Renal pelvis (tissue), 4 donors: Measurements from ENCODE around the gene CYREN. TPM values are rescaled to one million over a fixed set of nuclear protein-coding genes. Genes with fewer than 3 reads are reported as not detected.
"Not testable (repeated sequence)": the region's sequence is repeated elsewhere in the genome, so short reads cannot be mapped to it uniquely, and the experiment has no call there.

Experiments used
- DNase-seq: peaks from one replicate; pipeline ENCODE4 v3.0.0-alpha.2; 2013
- polyA plus RNA-seq, 3 donors: library from polyadenylated mRNA; unstranded; fragments of 120-200 nt; gene quantifications; one replicate each; pipeline ENCODE4 v1.2.1, GENCODE V29; 2013; ENCODE audit not compliant: insufficient read length in 3 of 3

The CYREN gene
- polyA plus RNA-seq, 3 donors, result 58.5 to 78.8 (median 67.6) TPM

DNA sequence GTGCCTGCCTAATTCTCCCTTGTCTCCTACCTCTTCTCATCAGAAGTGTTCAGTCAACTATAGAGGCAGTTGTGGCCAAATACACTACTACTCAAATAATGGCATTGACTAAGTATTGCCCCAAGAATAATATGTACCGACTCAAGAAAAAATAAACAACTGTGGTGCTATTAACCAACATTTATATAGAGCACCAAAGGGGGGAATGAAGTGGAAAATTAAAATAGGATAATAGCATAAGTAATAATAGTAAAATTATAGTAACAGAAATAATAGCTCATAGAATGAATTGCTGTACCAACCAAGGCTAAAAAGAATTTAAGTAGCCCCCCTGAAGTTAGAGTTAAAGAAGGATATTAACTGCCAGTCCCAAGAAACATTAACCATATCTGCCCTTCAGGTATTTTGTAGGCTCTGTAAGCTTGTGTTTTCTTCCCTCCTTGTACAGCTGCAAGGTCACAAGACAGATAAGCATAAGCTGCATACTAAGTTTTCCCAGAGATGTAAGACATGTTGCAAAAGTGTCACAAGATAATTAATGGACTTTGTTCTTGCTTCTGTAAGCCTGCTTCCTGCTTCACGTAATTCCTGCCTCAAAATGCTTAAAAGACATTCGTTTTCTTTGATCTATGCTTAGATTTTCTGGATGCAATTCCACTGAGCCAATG lies 10.9 kb upstream of the CYREN start:
- no peak for DNase-seq

DNA sequence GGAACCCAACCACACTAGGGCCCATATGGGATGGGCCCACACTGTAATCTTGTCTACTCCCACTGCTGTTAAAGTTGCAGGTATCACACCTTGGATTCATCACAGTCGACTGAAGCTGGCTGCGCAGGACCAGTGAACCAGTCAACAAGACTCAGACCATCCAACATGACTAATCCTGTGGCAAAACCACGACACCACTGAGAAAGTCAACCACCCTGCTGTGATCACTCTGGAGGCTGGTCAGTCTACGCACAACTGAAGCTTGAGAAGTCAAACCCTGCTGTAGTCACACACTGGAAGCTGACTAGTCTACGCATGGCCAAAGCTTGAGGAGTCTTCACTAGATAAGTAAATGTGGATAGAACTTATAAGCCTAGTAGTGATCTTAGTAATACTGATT lies 9.6 kb upstream of the CYREN start:
- DNase-seq, result no peak

DNA sequence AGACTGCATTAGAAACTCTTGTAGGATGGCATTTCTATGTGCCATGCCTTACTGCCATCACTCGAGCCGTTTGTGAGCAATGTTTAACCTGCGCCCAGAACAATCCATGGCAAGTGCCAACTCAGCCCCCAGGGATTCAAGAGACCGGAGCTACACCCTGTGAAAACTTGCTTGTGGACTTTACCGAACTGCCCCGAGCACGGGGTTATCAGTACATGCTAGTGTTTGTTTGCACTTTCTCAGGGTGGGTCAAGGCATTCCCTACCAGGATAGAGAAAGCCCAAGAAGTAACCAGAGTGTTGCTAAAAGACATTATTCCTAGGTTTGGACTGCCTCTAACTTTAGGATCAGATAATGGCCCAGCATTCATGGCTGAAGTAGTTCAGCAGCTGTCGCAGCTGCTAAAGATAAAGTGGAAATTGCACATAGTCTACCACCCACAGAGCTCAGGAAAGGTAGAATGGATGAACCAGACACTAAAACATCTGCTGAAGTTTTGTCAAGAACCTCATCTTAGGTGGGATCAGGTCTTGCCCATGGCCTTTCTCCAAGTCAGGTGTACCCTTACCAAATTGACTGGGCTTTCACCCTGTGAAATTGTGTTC lies 8.9 kb upstream of the CYREN start:
- no peak for DNase-seq

DNA sequence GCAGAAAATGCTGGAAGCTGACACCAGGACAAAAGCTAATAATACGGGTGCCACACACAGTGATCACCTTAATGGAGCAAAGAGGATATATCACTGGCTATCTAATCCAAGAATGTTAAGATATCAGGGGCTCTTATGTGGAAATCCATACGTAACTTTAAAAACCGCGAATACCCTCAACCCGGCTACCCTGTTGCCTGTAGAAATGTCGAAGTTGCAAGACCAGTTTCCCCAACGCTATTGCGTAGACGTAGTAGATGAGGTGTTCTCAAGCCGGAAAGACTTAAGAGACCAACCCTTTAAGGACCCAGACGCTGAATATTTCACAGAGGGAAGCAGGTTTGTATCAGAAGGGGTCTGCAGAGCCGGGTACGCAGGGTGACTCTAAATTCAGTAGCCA lies 7.9 kb upstream of the CYREN start:
- DNase-seq, result no peak

DNA sequence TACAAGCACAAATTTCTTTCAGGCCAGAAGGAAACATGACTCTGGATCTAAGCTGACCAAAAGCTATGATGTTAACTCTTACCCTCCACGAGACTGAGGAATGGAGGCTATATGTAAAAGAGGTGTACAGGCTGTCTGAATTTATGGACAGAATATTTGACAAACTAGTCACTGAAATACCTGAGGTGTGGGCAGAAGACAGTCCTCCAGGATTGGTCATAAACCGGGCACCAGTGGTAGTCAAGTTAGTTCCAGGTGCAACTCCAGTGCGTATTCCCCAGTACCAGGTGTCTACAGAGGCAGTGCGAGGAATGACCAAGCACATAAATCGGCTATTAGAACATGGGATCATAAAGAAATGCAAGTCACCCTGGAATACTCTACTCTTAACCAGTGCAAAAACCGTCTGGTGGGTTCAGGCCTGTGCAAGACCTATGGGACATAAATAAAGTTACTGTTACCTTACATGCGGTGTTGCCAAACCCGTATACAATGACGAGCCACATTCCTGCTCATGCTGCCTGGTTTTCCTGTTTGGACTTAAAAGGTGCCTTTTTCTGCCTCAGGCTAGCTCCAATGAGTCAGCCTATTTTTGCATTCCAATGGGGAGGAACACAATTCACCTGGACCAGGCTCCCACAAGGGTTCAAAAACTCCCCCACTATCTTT lies 6.7 kb upstream of the CYREN start:
- DNase-seq, result no peak

DNA sequence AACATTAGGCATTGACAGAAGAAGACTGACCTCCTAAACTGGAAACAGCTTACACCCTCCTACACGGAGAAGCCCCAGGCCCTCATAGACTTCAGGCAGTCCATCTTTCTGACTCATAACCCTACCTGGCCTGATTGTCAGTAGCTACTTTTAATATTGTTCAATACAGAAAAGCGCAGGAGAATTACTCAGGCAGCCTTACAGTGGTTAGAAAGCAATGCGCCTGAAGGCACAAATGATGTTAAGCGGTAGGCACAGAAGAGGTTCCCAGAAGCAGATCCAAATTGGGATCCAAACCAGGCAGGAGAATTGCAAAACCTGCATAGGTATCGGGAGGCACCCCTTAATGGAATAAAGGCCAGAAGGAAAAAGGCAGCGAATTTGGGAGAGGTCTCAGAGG lies 5.4 kb upstream of the CYREN start:
- DNase-seq, result no peak

DNA sequence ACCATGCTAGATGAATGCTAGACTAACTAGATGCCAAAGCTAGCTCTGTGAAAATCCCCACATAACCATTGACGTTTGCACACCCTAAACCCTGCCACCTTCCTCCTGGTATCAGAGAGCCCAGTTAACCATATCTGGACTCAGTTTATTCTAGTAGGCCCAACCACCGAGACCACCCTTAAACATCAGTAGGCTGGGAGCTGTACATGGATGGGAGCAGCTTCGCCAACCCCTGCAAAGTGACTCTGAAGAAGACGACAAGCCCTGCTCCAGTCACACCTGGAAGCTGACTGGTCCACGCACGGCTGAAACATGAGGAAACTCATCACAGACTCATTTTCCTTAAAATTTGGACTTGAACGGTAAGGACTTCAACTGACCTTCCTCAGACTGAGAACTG lies 4.4 kb upstream of the CYREN start:
- no peak for DNase-seq

DNA sequence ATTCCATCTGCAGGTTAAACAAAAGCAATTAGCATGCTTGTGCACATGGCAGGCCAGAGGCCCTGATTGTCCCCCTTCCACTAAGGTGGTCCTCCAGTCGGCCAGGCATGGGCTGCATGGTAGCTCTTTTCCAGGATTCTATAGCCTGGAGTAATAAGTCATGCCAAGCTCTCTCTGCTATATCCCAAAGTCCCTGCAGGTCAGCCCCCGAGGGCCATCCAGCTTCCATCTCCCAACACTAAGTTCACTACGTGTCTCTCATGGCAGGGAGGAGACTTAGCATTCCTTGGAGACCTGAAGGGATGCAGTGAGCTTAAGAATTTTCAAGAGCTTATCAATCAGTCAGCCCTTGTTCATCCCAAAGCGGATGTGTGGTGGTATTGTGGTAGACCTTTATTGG lies 3.4 kb upstream of the CYREN start:
- DNase-seq, result not testable (repeated sequence)

DNA sequence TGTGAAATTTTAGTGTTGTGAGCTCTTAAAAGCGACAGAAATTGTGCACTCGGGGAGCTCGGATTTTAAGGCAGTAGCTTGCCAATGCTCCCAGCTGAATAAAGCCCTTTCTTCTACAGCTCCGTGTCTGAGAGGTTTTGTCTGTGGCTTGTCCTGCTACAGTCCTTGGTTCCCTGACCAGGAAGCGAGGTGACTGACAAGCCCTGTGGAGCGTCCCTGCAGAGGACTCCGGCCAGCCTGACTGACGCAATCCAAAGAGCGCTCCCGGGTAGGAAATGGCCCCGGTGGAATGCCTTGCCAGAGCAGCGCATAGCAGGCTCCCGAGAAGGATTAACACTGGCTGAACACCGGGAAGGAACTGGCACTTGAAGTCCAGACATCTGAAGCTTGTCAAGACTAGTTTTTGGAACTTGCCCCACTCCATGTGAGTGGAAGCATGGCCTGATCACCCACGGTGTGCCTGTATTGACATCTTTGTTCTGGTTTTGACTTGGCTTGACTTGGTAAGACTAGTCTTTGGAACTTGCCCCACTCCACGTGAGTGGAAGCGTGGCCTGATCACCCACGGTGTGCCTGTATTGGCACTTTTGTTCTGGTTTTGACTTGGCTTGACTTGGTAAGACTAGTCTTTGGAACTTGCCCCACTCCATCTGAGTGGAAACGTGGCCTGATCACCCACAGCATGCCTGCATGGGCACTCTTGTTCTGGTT lies 1.2 kb upstream of the CYREN start:
- DNase-seq, result not testable (repeated sequence)

DNA sequence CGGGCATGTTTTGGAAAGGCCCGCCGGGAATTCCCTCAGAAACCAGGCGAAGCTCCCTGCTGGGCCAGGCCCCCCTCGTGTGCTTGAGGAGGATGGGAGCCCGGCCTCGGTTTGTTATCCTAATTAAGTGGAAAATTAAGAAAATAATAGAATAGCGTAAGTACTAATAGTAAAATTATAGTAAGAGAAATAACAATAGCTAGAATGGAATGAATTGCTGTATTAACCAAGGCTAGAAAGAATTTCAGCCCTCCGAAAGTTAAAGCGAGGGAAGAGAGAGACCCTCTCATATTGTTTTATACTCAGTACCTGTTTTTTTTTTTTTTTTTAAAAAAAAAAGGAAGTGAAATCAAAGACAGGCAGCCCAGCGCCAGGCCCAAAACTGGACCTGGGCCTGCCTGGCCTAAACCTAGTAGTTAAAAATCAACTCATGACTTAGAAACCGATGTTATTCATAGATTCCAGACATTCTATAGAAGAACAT lies 533 bp upstream of the CYREN start:
- DNase-seq, result not testable (repeated sequence)

DNA sequence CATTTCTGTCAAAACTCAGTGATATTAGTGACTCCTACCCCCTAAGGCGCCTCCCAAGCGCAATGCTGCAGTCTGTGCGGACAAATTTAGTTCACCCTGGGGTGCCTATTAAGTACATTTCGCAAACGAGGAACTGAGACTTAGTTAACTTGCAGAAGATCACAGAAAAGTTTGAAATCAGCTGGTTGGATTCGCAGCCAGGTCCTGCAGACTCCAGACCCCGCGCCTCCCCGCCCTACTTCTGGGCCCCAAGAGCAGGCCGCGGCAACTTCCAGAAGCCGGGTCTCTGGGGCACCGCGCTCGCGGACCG lies 588 bp downstream of the CYREN start:
- DNase-seq, result no peak

DNA sequence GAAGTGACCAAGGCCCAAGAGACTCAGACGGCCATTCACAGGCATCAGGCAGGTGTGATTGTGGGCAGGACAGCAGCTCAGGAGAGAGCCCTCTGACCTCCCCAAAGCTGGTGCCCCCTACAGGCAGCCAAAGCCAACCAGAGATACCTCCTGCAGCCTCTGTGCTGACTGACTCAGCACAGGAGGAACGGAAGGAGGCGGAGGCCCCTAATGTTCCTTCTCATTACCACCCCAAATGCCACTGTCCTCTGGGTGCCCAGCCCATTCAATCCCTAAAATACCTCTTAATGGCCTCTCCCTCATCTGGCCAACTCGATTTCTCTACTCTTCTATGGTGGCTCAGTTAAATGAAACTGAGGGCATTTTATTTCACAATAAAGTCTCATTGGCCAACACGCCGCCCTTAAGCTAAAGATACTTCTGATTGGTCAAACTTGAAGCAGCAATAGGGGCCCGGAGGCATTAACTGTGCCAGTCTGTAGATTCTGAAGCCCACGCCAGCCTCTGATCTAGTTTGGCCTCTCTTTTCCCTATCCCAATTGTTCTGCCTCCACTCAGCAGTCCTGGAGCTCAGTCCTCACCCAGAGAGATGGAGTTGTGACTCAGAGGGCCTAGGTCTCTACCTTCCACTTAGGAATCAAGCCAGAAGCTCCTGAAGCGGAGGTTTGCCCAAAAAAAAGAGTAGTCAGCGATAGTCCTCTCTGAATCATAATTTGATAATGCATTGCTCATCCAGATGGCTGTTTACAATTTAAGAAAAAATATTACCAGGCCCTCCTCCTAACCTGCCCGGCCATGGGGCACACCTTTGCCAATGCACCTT lies 1.2 kb downstream of the CYREN start:
- DNase-seq, result no peak

DNA sequence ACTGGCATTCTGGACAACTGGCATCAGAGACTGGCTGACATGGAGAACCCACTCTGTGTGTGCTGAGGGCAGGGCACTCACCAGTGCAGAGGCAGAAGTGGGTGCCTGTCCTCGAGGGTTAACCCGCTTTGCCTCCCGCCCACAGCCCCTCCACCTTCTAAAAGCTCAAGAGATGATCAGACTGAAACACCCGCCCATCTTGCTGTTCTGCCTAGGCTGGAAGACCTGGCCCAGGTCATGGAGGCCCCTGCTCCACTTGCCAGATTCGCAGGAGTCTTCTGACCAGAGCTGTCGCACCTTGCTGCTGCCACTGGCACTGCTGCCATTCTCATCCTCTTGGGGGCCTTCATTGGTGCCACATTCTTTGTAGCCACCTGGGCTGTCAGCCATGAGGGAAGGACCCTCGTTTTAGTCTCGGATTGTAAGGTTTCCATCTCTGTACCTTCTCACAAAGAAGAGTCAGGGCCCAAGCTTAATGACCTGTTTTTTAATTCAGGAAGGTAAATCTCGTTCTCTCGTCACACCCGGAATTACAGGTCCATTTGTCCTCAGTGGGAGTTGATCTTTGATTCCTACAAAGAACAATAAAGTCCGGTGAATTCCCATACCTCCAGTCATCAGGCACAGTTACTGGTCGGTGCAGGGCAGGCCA lies 1.9 kb downstream of the CYREN start:
- DNase-seq, result no peak

DNA sequence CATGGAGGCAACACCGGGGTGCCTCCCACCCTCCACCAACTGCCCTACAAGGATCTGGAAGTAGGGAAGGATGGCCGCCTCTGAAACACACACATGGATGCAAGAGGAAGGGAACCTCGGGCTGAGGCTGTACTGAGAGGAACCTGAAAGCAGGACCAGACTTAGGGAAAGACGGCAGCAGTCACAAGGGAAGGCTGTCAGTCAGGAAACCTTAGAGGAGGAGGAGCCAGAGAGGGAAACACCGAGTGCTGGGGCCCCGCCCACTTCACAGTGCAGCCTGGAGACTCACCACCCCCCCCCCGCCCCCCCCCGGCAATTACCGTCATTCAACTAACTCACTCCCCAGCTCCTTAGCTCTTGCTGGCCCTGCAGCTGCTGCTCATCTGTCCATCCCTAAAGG lies 2.5 kb downstream of the CYREN start:
- DNase-seq, result no peak

DNA sequence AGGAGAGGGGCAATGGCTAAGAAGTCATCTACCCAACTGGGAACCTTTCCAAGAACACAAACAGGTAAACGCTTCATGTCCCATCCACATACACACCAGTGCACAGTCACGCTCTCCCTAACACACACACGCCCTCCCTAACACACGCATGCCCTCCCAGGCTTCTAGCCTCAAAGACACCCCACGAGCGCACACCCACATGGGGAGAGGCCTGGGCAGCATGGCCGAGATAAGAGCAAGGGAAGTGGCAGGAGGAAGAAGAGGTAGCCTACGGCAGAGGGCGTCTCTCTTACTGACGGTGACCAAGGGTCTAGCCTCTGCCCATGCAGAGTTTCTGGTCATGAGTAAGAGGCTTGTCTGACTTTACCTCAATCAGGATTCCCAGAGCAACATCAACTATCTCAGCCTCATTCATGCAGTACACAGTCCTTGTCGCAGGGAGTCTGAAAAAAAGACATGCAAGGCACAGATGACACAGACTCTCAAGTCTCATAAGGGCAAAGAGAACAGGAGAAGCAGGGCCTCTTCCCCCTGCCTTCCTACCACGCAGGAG lies 3.1 kb downstream of the CYREN start:
- no peak for DNase-seq

DNA sequence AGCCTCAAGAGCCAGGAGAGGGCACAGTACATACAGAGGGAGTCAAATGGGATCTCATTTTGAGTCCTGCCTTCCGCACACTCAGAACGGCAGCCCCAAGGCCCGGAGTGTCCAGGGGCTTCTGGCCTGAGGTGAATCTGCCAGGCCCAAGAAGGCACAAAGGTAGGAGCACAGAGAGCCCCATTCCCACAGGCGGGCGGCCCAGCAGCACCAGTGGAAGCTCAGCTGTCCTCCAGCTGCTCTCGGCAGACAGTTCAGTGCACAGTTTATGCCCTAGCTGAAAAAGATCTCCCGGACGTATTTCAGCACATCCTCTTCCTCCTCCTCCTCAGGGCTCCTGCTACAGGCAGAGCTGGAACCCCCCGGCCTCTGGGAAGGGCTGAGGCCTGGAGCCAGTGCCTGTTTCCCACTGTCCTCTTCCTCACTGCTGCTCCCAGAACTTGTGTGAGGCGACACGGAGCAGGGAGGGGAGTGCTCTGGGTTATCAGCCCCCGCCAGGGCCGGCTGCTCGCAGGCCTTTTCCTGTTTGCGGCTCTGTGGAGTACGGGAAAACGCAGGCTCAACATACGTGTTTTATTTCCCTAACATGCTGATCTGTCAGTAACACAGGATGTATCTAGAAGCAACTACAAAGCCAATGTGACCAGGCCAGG lies 4.0 kb downstream of the CYREN start:
- no peak for DNase-seq

DNA sequence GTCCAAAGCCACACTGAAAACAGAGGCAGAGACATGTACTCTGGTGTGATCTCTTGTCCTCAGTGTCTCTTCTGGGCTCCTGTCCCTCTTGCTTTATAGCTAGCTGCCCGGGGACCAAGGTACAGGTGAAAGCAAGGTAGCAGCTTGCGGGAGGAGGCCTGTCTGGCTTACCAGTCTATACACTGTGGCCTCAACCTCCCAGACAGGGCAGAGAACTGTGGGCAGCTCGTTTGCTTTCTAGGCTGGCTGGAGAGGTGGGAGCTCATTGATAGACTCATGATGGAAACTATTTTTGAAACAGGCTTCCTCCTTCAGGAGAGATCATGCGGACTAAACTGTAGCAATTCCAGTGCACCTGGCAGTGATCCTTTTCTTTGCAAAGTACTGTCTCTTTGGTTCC lies 4.6 kb downstream of the CYREN start:
- no peak for DNase-seq

DNA sequence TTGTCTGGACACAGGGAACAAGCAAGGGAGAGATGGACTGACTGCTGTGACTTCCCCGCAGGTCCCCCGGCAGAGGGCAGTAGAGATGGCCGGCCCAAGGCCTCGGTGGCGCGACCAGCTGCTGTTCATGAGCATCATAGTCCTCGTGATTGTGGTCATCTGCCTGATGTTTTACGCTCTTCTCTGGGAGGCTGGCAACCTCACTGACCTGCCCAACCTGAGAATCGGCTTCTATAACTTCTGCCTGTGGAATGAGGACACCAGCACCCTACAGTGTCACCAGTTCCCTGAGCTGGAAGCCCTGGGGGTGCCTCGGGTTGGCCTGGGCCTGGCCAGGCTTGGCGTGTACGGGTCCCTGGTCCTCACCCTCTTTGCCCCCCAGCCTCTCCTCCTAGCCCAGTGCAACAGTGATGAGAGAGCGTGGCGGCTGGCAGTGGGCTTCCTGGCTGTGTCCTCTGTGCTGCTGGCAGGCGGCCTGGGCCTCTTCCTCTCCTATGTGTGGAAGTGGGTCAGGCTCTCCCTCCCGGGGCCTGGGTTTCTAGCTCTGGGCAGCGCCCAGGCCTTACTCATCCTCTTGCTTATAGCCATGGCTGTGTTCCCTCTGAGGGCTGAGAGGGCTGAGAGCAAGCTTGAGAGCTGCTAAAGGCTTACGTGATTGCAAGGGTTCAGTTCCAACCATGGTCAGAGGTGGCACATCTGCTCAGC lies 6.0 kb downstream of the CYREN start:
- DNase-seq, result no peak

DNA sequence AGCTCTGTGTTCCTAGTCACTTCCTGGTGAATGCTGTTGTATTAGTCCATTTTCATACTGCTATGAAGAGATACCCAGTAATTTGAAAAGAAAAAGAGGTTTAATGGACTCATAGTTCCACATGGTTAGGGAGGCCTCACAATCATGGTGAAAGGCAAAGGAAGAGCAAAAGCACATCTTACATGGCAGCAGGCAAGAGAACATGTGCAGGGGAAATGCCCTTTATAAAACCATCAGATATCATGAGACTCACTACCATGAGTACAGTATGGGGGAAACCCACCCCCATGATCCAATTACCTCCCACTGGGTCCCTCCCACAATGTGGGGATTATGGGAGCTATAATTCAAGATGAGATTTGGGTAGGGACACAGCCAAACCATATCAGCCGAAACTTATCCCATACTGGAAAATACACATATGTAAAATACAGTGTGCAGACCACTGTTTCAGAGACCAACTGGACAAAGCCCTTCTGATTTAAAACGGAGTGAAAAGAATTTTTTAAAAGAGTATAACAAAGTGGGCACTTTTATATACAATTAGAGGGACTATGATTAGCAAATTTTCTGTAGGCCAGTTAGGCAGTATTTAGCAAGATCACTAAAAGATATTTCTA lies 8.0 kb downstream of the CYREN start:
- no peak for DNase-seq

DNA sequence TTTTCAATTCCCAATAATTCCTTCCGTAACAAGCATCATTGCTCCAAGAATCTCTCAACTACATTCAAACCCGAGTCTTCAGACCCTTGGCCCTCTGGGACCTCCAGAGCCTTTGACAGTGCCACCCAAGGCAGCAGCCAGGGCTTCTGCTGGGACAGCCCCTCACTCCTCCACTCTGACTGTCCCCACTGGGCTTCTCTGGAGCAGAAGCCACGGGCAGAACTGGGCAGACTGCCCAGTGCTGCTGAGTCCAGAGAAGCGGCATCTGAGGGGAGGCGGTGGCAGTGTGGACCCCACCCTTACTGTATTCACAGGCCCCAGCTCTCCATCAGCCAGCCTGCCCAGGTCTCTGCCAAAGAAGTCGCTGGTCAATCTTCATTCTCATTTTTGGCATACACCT lies 8.8 kb downstream of the CYREN start:
- DNase-seq, result no peak
